HepG2 (cell line): ENCODE results near the gene RER1.

Experiments used
- CBX1 ChIP-seq: IDR thresholded peaks from one replicate; pipeline ENCODE4 v1.6.1; 2016; ENCODE audit warnings: antibody characterized with exemption, low read depth
- CTCF ChIP-seq: sonication (generic); formaldehyde crosslinking; IDR thresholded peaks from 2 replicates; pipeline ENCODE4 v1.5.0; 2020; ENCODE audit warnings: mild to moderate bottlenecking, missing genetic modification reagents, moderate library complexity
- GABPB1 ChIP-seq: IDR thresholded peaks from 2 replicates; pipeline ENCODE4 v1.6.1; 2016; ENCODE audit warnings: mild to moderate bottlenecking, missing genetic modification reagents, moderate library complexity, missing compliant biosample characterization
- MAFK ChIP-seq, 2 experiments: IDR thresholded peaks in 1 of 2; conservative IDR thresholded peaks in 1 of 2; 2 replicates each; pipeline ENCODE4 v1.6.1; 2011; ENCODE audit warnings: improper control_type of control experiment in 2 of 2, low read length in 2 of 2
- NFE2L1 ChIP-seq: sonication (generic); formaldehyde crosslinking; IDR thresholded peaks from 2 replicates; pipeline ENCODE4 v1.4.0; 2020; ENCODE audit warnings: missing genetic modification reagents, mild to moderate bottlenecking, borderline replicate concordance
- STAT6 ChIP-seq: sonication (generic); formaldehyde crosslinking; IDR thresholded peaks from 2 replicates; pipeline ENCODE4 v1.4.0; 2020; ENCODE audit warnings: missing genetic modification reagents, mild to moderate bottlenecking, borderline replicate concordance
- ZBTB8A ChIP-seq: sonication (generic); formaldehyde crosslinking; IDR thresholded peaks from 2 replicates; pipeline ENCODE4 v1.4.0; 2020; ENCODE audit warnings: mild to moderate bottlenecking, low read depth, missing genetic modification reagents, borderline replicate concordance
- ZNF281 ChIP-seq: sonication (generic); formaldehyde crosslinking; IDR thresholded peaks from 2 replicates; pipeline ENCODE4 v1.4.0; 2020; ENCODE audit warnings: missing genetic modification reagents, borderline replicate concordance
- ZNF687 ChIP-seq: sonication (generic); formaldehyde crosslinking; IDR thresholded peaks from 2 replicates; pipeline ENCODE4 v1.5.1; 2020; ENCODE audit warnings: mild to moderate bottlenecking, missing genetic modification reagents, moderate library complexity
- TF ChIP-seq, protein P1 (sequence below): sonication (generic); formaldehyde crosslinking; IDR thresholded peaks from 2 replicates; pipeline ENCODE4 v1.4.0; 2020; ENCODE audit warnings: missing genetic modification reagents
- TF ChIP-seq, protein P2 (sequence below): IDR thresholded peaks from 2 replicates; pipeline ENCODE4 v1.6.1; 2012; ENCODE audit warnings: low read length, improper control_type of control experiment

- no peak for TF ChIP-seq STAT6 (CRISPR knock-in tag)
- TF ChIP-seq ZBTB8A (CRISPR knock-in tag) = no peak
- TF ChIP-seq NFE2L1 (CRISPR knock-in tag) = no peak
- no peak for TF ChIP-seq GABPB1 (CRISPR knock-in tag)
- TF ChIP-seq, protein P1, sequence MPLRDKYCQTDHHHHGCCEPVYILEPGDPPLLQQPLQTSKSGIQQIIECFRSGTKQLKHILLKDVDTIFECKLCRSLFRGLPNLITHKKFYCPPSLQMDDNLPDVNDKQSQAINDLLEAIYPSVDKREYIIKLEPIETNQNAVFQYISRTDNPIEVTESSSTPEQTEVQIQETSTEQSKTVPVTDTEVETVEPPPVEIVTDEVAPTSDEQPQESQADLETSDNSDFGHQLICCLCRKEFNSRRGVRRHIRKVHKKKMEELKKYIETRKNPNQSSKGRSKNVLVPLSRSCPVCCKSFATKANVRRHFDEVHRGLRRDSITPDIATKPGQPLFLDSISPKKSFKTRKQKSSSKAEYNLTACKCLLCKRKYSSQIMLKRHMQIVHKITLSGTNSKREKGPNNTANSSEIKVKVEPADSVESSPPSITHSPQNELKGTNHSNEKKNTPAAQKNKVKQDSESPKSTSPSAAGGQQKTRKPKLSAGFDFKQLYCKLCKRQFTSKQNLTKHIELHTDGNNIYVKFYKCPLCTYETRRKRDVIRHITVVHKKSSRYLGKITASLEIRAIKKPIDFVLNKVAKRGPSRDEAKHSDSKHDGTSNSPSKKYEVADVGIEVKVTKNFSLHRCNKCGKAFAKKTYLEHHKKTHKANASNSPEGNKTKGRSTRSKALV (CRISPR knock-in tag) = no peak
- TF ChIP-seq MAFK (conservative IDR thresholded peaks at IDR 0.05 in 1 of 2, IDR thresholded peaks at IDR 0.05 in 1 of 2; ENCODE audit: low read length in 2 of 2) = no peak
- TF ChIP-seq CTCF (CRISPR knock-in tag) = no peak
- no peak; the same call in 1 of the 2 replicates for TF ChIP-seq ZNF687 (CRISPR knock-in tag)
- no peak for TF ChIP-seq ZNF281 (CRISPR knock-in tag)
- TF ChIP-seq CBX1 = no peak
- TF ChIP-seq, protein P2, sequence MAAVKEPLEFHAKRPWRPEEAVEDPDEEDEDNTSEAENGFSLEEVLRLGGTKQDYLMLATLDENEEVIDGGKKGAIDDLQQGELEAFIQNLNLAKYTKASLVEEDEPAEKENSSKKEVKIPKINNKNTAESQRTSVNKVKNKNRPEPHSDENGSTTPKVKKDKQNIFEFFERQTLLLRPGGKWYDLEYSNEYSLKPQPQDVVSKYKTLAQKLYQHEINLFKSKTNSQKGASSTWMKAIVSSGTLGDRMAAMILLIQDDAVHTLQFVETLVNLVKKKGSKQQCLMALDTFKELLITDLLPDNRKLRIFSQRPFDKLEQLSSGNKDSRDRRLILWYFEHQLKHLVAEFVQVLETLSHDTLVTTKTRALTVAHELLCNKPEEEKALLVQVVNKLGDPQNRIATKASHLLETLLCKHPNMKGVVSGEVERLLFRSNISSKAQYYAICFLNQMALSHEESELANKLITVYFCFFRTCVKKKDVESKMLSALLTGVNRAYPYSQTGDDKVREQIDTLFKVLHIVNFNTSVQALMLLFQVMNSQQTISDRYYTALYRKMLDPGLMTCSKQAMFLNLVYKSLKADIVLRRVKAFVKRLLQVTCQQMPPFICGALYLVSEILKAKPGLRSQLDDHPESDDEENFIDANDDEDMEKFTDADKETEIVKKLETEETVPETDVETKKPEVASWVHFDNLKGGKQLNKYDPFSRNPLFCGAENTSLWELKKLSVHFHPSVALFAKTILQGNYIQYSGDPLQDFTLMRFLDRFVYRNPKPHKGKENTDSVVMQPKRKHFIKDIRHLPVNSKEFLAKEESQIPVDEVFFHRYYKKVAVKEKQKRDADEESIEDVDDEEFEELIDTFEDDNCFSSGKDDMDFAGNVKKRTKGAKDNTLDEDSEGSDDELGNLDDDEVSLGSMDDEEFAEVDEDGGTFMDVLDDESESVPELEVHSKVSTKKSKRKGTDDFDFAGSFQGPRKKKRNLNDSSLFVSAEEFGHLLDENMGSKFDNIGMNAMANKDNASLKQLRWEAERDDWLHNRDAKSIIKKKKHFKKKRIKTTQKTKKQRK = no peak
These were observed 3.6 kb downstream of the RER1 start for GRCh38 chr1:2395245-2395644.
